NCI-H526 (cell line): ENCODE measurements around the gene KCNG3.

Source experiments
- DNase-seq, 2 experiments: peaks; one replicate each; lab custom pipeline; 2025; lab: John Stamatoyannopoulos, UW

Gene KCNG3

GRCh38 chr2:42493468-42494354, at the start of gene KCNG3:
Gene KCNG3, minus strand, starts transcription at chr2:42493982. Its CDS starts 481 bp downstream, at chr2:42493501.
- DNase-seq = peak; percentile 50 to 92

- no peak for DNase-seq
Measured at GRCh38 chr2:42542871-42543270, 49.1 kb upstream of the KCNG3 start.

GRCh38 chr2:42537493-42537892, 43.7 kb upstream of the KCNG3 start:
- no peak for DNase-seq

GRCh38 chr2:42532397-42532796, 38.6 kb upstream of the KCNG3 start:
- DNase-seq = no peak

GRCh38 chr2:42523341-42523740, 29.6 kb upstream of the KCNG3 start:
- DNase-seq = no peak

- no peak for DNase-seq
Measured at GRCh38 chr2:42522035-42522434, 28.3 kb upstream of the KCNG3 start.

GRCh38 chr2:42519624-42520023, 25.8 kb upstream of the KCNG3 start:
- DNase-seq = no peak

GRCh38 chr2:42516418-42516901, 22.7 kb upstream of the KCNG3 start:
- peak; percentile 77 to 83 for DNase-seq

- DNase-seq = peak; percentile 67 to 84
Measured at GRCh38 chr2:42513252-42513918, 19.6 kb upstream of the KCNG3 start.

- no peak for DNase-seq
Measured at GRCh38 chr2:42510608-42511243, 16.9 kb upstream of the KCNG3 start.

GRCh38 chr2:42510191-42510590, 16.4 kb upstream of the KCNG3 start:
- DNase-seq = no peak

GRCh38 chr2:42504364-42505230, 10.8 kb upstream of the KCNG3 start:
- no peak for DNase-seq

- no peak for DNase-seq
Measured at GRCh38 chr2:42503291-42503690, 9.5 kb upstream of the KCNG3 start.

- no peak for DNase-seq
Measured at GRCh38 chr2:42498497-42498896, 4.7 kb upstream of the KCNG3 start.

GRCh38 chr2:42495611-42496010, 1.8 kb upstream of the KCNG3 start:
- peak in 1 of 2 experiments; percentile 48 for DNase-seq

GRCh38 chr2:42495234-42495581, 1.4 kb upstream of the KCNG3 start:
- DNase-seq = no peak

GRCh38 chr2:42494355-42495233, 812 bp upstream of the KCNG3 start:
- peak; percentile 97 to 98 for DNase-seq

- DNase-seq = peak; percentile 33 to 79
Measured at GRCh38 chr2:42492691-42493467, 903 bp downstream of the KCNG3 start.

- no peak for DNase-seq
Measured at GRCh38 chr2:42488297-42488696, 5.5 kb downstream of the KCNG3 start.
